HG03045 (cell line): ENCODE results near the gene SLC1A2.

Source experiments
- ATAC-seq: cut with Tn5 transposase; IDR thresholded peaks from one replicate; pipeline ENCODE4 v1.9.1; 2021; ENCODE audit warnings: mild to moderate bottlenecking, moderate library complexity; ENCODE audit not compliant: unreplicated experiment

The SLC1A2 gene

DNA sequence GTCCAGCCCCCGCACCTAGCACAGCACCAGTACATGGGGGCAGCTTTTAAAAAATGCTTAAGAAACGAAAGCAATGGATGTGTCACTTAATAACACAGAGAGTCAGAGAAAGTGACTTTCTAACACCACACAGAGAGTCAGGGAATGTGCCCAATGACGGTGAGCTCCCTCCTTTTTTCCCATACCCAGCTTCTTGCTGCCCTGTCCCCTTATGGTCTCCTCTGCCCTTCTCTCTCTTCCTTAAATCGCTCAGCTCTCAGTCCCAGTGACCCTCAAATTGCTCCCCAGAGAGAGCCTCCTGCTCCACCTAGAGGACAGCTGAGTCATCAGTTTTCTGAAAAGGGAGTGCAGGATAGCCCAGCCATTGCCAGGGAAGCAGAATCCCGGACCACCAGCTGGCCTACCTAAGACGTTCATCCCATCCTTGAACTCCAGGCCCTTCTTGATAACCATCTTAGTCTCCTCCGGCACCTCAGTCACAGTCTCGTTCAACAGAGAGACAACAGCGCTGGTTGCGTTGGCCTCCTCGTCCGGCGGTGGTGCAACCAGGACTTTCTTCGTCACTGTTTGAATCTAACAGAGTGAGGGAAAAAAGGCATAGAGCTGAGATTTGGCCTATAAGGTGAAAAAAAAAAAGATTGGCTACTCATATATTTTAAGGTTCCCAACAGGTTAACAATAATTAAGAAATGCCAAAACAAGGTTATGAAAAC lies 113.5 kb downstream of the SLC1A2 start:
- no peak for ATAC-seq

DNA sequence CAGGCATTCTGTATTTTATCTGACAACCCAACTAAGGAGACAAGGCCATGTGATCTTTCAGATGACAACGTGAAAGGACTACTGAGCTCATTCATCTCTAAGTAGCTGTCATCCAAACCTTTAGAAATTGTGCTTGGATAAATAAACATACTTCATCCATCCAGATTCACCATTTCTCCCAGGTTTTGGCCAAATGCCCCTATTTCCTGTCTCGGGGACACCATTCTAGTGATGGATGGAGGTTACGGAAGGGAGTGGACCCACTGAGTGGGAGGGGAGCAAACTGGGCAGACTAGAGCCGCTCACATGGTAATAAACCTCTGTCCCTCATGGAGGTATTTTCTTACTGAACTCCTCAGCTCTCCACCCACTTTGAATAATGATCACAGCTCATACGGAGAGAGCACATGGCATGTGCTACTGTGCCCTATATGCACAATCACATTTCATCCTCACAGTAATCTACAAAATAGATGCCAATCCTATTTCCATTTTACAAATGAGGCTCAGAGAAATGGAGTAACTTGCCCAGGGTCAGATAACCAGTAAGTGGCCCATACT lies 114.4 kb downstream of the SLC1A2 start:
- no peak for ATAC-seq

DNA sequence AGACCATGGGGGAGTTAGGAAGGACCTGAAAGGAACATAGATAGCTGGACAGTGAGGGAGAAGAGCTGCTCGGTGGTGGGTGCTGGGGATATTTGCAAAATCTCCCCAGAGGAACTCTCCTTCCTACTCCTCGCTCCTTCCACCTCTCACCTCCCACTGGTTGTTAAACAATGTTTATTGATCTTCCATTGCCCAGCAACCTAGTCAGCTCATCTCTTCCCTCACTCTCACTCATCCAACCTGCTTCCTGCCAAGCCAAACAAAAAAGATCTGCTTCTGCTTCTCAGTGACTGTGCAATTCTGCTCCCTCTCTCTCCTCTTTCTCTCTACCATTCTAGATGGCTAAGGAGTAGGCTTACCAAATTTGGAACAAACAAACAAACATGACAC lies 115.0 kb downstream of the SLC1A2 start:
- no peak for ATAC-seq

DNA sequence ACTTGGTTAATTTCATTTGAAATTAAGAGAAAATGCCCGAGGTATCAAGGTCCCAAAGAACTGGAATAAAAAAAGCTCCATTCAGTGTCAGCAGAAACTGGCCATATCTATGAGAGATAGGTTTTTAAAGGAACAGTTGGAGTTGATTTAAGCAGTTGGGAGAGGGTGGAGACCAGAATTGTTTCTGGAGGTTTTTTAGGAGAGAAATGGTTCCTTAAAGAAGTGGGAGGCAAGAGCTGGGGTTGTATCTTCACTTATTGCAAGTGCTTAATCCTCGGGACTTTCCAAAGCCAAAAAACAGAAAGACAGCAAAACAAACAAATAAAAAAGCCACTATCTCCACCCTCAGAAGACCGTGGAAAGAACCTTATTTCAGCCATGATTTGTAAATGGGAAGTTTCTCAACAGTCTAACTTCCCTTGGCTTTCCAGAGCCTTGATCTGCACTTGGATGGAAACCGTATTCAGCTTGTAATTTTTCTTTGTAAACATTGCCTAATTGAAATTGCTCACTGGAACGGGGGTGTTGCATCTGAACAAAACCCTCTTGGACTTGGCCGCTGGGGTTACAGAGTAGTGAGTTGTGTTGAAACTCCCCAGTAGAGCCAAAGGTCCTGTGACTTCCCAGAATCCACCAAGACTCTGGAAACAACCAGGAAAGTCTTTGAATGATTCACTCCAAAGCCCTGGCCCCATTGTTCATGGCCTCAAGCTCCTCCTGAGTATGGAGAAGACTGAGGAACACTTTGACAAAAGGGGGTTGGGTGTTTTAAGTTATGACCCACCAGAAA lies 115.6 kb downstream of the SLC1A2 start:
- no peak for ATAC-seq

DNA sequence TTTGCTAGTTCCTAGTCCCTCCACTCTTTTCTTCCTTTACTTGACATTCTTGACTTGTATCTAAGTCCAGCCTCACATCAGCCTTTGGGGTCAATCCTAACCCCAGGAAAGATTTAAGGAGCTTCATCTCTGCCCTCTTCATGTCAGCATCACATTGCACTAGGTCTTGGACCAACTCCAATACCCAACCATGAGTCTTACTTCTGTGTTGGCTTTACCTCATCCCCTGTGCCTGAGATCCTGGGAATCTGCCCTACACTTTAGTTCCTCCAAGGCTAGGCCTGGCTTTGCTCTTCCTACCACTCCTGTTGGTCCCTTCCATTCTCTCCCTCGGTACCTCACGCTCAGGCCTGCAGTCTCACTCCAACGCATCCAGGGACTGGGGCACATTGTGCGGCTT lies 117.0 kb downstream of the SLC1A2 start:
- no peak for ATAC-seq

DNA sequence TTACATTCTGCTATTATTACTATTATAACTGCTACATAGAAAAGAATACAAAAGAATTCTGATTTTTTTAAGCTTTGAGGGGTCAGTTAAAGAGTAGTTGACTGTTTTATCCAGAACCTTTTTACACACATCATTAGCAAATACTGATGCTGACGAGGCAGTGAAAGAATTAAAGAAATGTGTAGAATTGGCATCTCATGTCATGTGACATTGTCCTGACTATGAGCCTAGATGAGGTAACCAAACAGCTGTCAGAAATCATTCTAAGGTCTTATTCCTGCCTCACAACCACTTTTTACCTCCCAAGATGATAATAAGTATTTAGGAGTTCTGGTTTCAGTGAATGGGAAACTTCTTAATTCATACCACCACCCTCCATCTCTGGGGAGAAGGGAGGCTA lies 121.0 kb downstream of the SLC1A2 start:
- no peak for ATAC-seq

DNA sequence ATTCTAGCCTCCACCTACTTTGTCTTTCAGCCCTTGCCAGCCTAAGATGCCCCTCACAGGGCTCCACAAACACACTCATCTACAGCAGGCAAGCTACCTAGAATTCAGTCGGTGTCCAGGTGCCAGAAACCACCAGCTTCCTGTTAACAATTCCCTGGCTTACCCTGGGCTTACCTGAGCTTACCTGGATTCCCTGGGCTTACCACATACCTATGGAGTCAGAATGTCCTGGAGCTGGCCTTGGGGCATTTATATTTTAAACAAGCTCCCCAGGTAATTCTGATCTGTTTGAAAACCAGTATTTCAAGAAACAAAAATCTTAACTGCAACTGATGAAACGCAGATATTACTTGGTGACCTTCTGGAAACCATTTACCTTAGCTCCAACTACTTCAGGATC lies 123.6 kb downstream of the SLC1A2 start:
- no peak for ATAC-seq

DNA sequence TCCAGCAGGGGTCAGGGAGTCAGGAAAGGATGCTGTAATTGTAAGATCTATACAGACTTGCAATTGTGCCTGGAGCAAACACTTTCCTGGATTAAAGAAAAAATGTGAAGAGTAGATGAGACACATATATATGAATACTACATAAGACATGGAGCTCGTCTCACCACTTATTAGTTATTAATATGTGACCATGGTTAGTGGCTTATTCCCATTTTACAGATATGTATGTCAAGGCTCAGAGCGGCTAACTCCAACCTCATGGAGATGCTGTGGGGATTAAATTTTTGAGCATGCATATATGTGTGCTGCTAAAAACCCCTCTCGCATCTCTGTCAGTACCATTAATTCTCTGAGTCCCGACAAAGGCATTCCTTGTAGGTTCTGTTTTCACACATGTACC lies 125.7 kb downstream of the SLC1A2 start:
- ATAC-seq: no peak

DNA sequence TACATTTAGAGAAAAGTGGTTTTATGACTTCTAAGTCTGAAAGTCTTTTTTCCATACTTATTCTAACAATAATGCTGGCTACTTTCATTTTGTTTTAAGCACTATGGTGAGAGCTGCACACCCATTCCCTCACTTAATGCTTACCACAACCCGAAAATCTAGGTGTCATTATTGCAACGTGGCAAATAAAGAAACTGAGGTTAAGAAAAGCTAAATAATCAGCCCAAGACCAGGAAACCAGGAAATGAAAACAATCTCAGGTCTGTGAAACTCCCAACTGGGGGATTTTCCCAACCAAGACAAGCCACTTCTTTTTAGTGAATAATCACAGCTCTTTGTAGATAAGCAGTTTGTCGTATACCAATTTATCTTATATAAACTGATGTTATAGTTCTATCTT lies 126.3 kb downstream of the SLC1A2 start:
- ATAC-seq: no peak

DNA sequence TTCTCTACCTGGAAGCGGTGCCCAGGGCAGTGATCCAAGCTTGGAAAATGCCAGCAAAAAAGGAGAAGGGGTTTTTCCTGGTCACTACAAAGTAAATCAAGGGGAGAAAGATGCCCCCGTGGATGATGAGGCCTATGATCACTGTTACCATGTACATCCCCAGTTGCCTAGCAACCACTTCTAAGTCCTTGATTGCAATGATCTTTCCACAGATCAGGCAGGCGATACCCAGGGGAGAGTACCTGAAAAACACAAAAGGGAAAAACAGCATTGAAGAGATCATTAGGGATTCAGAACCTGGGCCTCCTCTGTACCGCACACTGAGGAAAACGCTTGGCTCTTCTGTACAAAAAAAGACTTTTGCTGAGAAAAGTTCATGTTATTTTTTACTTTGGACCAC lies 127.1 kb downstream of the SLC1A2 start:
- no peak for ATAC-seq

DNA sequence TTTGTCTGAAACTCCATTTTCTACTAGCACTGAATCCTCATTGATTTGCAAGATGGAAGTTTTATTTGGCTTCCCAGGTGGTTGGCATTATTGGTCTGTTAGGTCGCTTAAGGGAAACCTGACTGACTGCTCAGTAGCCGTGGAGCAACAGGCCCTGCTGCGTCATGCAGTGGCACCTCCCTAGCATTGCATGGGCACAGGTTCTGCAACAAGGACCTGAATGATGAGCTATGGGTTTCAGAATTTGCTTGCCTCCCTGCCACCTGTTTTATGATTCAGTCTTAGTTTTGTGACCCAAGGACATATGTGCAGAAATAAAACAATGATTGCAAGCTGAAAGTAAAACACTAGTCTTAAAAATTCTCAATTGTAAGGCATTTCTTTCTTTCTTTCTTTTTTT lies 128.5 kb downstream of the SLC1A2 start:
- no peak for ATAC-seq

DNA sequence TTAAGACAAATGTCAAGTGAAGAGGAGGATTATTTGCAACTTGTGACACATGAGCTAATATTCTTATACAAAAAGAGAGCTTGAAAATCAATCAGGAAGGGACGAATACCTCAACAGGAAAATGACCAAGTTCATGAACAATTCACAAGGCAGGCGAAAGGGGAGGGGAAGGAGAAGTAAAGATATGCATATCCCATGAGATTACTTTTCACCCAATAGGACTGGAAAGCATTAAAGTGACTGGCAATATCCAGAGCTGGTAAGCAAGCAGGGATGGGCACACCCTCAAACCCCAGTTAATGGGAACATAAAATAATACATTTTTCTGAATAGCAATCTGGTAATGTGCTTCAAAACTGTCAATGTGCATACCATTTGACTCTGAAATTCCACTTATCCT lies 129.5 kb downstream of the SLC1A2 start:
- no peak for ATAC-seq

DNA sequence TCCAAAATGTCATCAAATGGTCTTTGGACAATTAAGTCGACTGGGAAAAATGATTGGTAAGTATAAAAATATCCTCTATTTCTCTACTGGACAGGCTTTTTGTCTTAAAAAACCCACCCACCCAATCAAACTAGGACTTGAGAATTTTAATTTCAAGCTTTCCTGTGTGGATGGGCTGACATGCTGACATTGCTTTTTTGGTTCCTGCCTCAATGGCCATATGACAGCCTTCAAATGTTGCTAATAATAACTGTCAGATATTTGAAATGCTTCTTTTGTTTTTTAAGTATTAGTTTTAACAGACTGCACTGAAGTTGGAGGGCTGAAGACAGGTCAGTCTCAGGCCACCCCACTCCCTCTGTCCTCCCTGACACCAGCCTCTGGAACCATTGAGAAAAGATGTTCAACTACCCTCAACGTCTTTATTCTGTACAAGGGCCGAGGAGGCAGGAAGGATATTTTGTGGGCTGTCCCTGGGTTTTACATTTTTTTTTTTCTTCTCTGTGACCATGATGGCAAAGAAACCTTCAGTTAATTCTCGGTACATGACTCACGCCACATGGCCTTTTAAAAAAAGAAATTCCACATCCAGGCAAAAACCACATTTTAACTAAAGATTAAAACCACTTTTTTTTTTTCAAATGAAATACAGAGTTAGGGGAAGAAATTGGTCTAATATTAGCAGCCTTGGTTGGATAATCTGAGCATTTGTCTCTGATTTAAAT lies 130.4 kb downstream of the SLC1A2 start:
- no peak for ATAC-seq

DNA sequence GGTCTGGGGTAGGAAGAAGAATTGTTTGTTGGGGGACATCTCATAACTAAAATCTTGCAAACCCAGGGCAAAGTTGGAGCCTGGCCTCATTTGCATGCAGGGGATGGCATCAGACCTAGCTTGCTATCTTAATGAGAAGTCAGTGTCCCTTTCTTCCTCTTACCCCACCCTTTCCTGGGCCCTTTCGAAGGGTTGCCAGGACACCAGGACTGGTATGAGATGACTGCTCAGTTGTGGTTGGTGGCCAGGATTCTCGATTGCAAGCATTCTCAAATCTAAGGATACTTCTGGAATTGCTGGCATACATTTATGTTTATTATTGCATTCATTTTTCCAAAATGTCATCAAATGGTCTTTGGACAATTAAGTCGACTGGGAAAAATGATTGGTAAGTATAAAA lies 131.0 kb downstream of the SLC1A2 start:
- no peak for ATAC-seq

DNA sequence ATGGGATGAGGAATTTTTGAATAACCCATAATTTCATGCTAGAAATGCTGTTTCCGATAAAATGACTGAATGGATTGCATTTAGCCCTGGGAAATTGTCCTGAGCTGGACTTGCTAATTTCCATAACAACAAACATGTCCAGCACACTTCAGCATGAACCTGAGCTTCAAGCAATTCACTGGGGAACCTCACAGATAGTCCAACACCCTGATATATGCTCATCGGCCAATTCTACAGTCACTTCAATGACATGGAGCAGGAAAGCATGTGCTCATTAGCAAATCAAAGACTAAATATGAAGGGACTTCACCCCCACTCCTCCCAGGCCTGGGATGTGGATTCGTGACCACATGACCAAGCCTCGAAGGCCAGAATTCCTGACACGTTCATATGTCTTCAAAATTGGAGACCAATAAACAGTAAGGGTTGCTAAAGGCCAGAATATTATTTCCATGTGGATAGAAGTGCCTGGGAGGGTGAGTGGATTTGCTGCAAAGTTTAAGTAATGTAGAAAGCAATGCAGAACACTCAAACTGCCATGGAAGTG lies 131.9 kb downstream of the SLC1A2 start:
- ATAC-seq: no peak

DNA sequence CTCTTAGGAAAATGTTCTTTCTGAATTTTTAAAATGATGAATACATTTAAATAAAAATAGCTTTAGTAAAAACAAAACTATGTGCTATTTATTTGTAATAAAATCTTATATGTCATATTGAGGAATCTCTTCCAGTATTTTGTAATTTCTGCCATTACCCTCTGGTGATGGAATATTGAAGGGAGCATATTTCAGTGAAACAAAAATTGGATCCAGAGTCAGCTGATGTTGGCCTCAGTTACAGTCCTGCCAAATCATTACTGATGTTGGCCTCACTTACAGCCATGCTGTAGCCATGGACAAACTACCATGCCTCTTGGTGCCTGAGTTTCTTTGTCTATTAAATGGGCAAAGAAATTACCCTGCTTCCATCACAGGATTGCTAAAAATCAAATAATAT lies 133.2 kb downstream of the SLC1A2 start:
- no peak for ATAC-seq

DNA sequence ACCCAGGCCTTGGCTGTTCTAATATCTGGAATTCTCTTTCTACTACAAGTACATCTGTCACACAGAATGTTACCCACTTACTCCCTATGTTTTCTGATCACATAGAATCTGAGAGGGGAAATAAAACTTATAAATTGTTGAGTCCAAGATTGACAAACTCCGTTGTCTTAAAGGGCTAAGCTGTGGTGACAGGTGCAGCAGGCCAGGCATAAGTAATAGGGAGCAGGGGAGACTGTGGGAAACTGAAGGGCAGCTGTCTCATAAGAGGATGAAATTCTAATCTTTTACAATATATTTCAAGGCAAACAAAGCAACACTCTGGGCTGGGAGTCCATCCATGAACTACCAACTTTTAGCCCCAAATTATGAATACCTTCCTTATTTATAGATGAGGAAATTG lies 133.9 kb downstream of the SLC1A2 start:
- no peak for ATAC-seq

DNA sequence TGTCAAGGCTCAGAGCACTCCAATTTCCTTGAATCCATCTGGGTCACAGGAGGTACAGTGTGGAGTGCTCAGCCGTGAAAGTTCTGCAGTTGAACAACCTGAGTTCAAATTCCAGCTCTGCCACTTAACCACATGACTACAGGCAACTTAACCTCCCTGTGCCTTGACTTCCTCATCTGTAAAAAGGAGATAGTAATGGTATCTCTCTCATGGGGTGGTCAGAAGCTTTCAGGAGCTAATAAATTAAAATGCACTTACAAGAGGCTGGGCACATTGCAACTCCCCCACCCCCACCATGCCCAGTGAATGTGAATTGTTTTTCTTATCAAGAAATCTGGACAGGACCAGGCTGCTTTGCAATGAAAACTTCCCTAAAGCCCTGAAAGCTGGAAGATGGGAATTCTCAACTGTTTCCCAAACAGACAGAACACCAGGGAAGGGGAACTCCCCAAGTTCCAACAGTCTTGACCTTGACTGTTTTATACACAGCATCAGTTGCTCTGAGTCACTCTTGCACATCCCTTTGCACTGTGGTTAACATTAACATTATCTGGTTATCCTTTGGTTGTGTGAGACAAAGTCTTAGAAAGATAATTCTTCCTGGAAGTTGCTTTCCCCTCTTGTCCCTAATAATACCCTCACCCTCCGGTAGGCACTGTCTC lies 137.0 kb downstream of the SLC1A2 start:
- no peak for ATAC-seq

DNA sequence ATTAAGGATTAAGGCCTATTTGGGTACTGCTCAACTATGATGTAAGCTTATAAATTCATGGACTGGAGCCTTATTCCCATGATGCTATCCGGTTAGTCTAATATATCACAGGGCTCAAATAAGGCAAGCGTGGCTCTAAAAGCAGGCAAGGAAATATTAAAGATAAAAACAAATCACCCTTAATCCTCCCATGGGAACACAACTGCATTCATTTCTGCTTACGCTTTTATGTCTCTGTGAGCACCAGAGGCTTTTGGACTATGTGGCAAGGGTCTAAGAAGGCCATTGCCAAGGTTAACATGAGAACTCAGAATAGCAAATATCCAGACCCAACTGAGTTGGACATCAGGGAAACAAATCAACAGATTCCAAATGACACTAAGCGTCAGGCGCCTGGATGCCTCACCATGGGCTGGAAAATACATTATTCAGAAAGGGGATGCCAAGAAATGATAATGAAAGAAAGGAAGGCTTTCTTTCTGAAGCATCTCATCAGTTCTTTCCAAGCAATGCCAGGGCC lies 138.1 kb downstream of the SLC1A2 start:
- no peak for ATAC-seq

DNA sequence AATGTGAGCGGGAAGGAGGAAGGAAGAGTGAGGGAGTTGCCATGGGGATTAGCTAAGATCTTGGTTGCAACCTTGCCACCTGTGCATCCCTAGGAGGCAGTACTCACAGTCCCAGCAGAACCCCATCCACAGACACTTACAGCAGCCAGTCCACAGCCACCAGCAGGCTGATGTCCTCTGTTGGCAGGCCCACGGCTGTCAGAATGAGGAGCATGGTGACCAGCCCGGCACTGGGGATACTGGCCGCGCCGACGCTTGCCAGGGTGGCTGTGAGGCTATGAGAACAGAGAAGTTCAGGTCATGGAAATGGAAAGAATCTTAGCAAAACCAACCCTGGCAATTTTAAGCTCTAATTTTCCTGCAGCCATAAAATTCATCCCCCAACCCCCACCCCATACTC lies 138.6 kb downstream of the SLC1A2 start:
- no peak for ATAC-seq

DNA sequence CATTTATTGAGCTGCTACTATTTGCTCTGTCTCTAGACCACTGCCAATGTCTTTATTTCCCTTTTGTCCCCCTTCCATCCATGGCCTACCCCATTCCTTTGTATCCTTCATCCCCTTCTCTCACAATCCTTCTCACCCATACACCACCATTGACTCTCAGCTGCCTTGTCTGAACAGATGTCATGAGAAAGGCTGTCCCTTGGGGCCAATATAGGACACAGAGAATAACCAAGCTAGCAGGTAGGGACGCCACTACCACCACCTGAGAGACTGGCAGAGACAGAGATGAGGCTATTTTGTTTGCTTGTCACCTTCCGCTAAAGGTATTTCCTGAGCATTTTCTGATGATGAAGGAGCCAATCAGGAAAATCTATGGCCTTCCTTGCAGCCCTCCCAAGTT lies 141.5 kb downstream of the SLC1A2 start:
- no peak for ATAC-seq
